ENCODE results near the gene FBXO42. TPM values are rescaled to one million over a fixed set of nuclear protein-coding genes. Genes with fewer than 3 reads are reported as not detected.

FBXO42 gene
- total RNA-seq = 9.0 TPM

DNA sequence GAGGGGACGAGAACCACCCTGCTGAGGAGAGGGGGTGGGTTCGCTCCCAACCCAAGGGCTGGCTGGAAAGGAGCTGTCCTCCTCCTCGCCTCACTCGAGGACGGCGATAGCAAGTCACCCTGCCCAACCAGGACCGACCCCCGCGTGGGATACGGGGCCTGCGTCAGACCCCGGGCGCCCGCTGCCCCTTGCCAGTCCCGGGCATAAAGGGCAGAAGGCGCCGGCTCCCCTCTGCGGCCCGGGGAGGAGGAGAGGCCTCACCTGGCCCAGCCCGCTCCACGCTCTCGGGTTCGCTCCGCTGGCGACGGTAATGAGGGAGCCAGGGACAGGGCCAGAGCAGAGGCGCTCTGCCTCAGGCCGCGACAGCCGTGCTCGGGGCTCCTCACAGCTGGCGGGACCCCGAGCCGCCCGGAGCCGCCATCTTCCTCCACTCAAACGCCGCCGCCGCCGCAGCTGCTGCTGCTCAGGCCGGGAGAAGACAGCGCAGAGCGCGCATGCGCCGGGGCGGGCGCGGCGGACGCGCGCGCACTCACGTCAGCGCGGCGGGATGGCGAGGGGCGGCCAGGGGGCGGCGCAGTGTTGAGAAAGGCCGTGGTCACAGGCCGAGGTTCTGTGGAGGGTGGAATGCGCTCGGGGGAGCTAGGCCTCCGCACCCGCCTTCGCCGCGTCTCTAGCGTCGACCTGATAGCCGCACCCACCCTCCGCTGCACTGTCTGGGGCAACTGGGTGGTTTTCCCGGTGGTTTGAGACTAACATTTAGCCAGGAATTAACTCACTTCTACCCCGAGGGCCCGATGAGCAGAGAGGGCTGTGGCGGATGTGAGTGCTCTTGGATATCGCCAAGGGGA is at the start of gene FBXO42:
TSS of gene FBXO42 (minus strand) at position 487 of the 848 bp plus-strand sequence. CDS start 37,062 bp downstream, outside the sequence.
- ATAC-seq = peak; percentile 97

DNA sequence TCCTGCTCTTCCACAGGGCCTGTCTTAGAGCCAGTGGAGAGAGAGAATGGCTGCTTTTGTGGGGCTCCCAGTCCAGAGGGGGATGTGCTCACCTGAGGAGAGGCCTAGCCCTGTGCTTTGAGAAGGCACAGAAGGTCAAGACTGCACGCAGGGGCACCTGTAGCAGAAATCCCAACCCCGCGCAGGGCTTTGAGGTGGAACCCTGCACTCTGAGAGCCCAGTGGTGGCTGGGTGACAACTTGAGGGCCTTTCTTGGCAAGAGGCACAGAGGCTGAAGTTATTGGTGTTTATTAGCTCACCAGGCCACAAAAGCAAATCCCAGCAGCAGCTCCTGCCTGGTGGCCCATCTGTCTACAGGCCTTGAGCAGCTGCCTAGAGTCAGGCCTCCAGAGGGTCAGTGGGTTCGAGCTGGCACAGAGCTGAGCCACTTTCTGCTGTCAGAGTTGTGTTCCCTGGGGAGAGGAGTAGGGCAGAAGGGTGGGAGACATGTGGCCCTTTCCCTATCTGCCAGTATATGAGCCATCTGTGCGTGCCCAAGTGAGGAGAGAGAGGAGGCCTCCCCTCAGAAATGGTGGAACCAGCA is 46.2 kb upstream of the FBXO42 start:
- DNase-seq (ENCODE audit: low spot score) (no peak), ATAC-seq (no peak)

More for the DNA sequence above, at the start of gene FBXO42:
- peak; percentile 94 for DNase-seq (ENCODE audit: low spot score)

DNA sequence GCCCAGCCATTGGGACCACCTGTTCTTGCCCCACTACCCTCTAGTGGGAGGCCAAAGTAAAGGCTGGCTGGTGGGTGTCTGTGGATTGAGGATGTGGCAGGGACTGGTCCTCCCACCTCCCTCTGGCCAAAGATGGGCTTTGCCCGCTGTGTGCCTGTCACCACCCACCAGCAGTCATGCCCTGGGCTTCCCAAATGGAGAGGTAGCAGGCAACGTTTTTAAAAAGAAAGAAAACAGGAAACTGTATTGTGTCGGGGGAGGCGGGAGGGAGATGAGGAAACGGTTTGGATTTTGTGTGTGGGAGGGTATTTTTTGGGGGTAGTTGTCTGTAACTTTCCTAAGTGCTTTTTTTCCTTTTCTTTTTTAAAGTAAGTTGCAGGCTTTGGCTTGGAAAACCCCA is 44.8 kb upstream of the FBXO42 start:
- DNase-seq (ENCODE audit: low spot score) = no peak
- ATAC-seq = no peak

DNA sequence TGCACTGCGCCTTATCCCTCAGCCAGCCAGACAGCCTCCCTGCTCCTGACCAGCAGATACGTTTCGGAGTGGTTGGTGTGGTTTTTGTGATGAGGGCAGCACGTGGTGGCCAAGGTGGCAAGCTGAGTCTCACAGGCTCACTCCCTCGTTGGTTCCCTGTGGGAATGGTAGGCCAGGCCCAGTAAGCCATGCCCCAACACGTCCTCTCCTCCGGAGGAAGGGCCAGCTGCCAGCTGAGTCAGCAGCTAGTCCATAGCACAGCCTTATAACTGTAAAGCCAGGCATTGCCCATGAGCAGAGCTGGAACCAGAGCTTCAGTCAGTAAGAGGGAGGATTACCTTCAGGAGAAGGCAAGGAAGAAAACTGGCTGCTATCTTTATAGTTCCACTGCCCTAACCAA is 44.3 kb upstream of the FBXO42 start:
- ATAC-seq (peak; percentile 25), DNase-seq (ENCODE audit: low spot score) (no peak)

DNA sequence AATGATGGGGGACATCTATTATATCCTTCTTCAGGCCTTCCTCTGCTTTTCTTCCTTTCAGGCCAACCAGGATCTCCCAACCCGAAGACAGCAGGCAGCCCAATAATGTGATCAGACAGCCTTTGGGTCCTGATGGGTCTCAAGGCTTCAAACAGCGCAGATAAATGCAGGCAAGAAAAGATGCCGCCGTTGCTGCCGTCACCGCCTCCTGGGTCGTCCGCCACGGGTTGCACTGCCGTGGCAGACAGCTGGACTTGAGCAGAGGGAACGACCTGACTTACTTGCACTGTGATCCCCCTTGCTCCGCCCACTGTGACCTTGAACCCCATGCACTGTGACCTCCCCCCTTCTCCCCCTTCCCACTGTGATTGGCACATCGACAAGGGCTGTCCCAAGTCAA is 42.7 kb upstream of the FBXO42 start:
- DNase-seq (ENCODE audit: low spot score) (no peak), ATAC-seq (no peak)

DNA sequence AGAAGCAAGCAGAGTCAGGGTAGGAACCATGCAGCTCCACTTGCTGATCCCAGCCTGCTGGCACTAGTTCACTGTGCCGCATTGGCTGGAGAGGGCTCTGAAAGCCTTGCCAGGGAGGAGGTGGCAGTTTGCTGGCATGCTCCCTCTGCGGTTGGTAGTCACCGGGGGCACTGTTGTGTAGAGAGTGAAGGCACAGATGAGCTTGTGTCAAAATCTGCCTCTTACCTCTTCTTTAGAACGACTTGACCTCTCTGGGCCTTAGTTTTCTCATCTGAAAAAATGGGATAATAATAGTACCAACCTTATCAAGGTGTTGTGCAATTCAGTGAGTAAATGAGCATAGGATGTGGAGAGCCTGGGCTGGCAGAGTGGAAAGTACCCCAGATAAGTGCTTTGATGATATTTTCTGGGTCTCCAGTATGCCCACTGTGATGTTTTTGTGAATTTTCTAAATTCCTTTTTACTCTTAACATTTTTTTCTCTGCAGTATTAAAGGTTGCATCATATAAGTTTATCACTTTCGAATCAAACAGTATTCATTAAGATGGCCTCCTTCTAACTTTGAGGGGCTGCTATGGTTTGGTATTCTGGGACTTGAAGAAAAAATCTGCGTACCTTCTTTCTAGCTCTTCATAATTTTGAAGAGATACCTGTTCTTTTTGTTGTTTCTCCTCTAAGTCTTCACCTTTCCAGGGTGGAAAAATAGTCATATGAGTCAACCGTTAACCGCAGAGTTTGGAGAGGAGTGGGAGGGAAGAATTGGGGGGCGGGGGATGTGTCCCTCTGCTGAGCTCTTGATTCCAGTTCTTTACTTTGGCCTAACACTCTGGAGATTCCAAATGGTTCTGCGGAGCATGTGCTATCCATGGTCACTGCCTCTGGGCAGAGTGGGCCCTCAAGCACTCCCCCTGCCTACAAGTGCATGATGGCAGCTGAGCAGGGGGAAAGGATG is 41.6 kb upstream of the FBXO42 start:
- ATAC-seq = peak; percentile 43
- no peak for DNase-seq (ENCODE audit: low spot score)

DNA sequence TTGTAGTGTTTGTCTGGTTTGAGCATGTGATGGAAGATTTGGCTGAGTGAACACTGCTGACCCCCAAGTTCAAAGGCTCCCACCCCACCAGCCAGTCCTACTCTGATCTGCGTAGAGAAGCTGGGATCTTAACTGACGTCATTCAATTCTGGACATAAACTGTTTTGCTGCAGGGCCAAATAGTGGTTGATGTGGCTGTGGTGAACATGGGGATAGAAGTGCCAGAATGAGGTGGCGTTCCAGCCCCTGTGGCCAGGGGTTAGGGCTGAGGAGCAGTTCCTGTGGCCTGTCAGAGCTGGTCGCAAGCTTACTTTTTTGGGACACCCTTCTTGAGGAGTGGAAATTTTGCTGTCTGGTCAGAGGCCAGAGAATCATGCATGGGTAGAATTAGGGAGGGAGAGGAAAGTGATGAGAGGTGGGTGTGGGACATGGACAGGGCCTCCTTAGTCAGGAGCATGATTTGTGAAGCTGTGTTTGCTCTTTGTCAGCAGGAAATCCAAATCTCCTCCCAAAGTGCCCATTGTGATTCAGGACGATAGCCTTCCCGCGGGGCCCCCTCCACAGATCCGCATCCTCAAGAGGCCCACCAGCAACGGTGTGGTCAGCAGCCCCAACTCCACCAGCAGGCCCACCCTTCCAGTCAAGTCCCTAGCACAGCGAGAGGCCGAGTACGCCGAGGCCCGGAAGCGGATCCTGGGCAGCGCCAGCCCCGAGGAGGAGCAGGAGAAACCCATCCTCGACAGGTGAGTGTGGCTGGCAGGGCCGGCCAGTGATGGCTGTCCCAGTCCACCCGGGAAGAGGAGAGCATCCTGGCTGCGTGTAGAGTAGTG is 40.7 kb upstream of the FBXO42 start:
- ATAC-seq (no peak), DNase-seq (ENCODE audit: low spot score) (no peak)

DNA sequence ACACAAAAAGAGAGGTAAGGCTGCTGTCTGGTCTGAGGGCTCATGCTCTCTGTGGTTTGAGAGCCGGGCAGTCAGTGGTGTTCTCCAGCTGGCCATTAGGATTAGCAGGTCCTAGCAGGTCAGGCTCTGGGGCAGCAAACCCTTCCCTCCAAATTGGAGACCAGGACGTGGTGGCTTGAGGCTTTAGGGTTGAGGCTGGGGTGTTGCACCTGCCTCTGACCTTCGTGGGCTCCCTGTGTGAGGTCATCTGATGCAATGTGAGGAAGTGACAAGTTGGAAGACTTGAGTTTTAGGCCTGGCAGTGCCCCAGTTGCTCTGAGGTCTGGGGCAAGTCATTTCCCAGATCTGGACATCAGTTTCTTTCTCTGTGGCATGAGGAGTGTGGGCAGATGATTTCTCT is 39.1 kb upstream of the FBXO42 start:
- DNase-seq (ENCODE audit: low spot score) (no peak), ATAC-seq (no peak)

DNA sequence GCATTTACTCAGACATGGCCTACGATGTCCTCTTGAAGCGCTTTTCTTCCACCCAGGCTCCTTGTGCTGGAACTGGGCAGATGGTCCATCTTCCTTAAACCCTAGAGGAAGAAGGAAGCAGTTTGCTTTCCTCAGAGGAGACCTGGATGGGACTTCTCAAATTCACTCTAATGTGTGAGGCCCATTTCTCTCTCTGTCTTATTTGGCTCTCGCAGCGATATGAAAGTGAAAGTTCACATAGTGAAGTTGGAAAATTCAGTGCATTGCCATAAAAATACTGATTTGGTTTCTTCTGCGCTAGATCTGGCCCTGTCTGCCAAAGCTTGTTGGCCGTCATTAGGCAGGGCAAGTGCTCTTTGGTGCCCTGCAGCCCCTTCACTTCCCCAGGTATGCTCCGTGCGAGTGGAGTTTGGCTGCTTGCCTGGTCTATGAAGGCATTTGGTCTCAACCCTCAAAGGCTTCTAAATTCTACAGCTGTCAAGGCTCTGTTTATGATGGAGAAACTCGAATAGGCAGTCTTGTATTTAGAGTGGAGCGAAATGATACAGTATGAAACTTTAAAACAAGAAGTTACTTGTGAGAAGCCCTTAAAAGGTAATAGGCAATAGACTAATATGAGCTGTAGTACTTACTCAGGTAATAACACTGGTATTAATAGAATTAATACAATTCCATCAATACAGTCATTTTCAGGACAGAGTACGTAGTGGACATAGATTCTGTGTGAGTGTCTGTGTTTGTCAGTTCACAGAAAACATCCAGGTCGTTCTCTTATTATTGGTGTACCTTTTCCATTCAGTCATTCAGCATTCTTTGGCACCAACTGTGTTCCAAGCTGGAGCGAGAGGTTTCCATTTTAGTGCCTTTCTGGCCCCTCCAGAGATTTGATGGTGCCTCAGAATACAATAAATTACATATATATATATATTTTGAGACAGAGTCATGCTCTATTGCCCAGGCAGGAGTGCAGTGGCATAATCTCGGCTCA is 35.2 kb upstream of the FBXO42 start:
- ATAC-seq (peak; percentile 68), DNase-seq (ENCODE audit: low spot score) (no peak)

DNA sequence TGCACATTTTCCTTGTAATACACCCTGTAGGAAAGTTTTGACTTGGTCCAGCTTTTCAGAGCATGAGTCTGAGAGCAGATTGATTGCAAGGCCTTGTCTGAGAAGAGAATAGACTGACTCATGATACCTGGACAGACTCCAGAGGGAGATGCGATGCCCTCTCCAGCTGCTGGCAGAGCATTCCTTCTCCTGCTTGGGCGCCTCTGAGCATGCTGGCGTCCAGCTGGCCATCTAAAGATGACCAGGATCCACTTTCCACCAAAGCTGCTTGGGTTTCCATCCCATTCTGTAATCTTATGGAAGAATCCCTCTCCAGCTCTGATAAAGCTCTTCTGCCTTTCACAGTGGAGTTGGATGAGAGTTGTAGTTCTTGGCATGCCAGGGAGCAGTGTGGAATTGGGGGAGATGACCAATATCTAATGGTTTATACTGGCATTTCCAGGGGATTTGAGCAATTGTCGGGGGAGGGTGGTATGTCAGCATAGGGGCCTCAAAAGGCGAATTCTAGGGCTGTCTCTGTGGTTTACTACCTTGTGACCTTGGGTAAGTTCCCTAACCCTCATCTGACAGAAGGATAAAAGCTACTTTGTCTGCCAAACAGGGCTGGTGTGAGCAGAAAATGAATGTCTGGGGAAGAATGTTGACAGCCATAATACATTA is 34.3 kb upstream of the FBXO42 start:
- DNase-seq (ENCODE audit: low spot score) (no peak), ATAC-seq (peak; percentile 63)

DNA sequence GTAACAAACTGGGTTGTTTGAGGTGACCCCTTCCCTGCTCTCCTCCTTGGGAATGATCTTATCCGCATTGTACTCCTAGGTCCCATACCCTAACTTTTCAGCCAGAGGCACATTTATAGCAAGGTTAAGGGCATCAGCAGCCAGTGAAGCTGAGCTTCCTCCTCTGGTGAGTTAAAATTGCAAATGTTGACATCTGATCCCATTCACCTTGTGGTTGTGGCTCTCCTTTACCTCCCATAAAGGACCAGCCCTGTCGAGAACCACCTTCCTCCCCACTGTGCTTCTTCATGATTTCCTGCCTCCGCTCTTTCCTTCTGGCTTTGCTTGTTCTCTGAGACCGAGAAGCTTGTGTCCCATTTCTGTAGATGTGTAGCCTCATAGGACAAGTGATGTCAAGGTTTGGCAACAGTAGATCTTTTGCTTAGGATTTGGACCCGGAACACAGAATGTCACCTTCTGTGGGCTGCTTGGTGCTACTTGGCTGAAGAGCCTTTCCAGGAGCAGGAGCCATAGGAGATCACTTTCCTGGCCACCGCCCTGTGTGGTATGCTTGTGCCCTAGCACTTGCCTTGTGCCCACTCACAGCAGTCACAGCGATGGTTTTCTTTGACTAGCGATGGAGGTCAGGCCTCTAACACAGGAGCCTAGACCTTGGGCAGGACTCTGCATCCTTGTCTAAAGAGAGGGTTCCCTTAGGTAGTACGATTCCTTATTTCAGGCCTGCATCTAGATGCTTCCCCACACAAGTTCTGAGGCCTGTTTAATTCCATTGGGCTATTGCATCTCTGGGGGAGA is 33.6 kb upstream of the FBXO42 start:
- ATAC-seq = no peak

DNA sequence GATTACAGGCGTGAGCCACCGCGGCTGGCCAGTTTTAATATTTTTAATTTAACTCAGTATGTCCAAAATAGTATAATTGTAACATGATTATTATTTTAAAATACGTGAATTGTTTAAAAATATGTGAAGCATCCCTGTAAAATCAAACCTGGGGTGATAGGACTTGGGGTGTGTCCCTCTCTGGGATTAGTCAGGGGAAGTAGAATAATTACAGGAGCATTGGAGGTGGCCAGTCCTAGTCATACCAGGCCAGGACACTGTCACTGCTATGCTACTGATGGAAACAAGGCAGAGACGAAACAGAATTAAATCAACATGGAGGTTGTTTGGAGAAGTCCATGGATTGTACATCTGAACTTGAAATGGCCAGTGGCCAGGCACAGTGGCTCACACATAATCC is 31.6 kb upstream of the FBXO42 start:
- DNase-seq (ENCODE audit: low spot score) (no peak), ATAC-seq (no peak)

More for the DNA sequence above, 33.6 kb upstream of the FBXO42 start:
- no peak for DNase-seq (ENCODE audit: low spot score)

DNA sequence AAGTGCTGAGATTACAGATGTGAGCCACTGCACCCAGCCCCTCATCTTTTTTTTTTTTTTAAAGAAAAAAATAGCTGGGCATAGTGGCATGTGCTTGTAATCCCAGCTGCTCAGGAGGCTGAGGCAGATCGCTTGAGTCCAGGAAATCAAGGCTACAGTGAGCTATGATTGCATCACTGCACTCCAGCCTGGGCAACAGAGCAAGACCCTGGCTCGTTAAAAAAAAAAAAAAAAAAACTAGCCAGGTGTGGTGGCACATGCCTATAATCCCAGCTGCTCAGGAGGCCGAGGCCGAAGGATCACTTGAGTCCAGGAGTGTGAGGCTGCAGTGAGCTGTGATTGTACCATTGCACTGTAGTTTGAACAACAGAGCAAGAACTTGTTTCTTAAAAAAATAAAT is 28.6 kb upstream of the FBXO42 start:
- ATAC-seq = no peak

DNA sequence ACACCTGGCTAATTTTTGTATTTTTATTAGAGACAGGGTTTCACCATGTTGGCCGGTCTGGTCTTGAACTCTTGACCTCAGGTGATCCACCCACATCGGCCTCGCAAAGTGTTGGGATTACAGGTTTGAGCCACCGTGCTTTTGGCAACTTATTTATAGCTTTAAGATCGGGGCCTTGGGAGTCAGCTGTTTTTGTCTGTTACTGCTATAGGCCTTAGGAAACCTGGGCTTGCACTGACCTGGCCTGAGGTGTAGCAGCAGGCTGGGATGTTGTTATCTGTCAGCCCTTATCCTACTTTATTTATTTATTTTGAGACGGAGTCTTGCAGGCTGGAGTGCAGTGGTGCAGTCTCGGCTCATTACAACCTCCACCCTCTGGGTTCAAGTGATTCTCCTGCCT is 26.2 kb upstream of the FBXO42 start:
- DNase-seq (ENCODE audit: low spot score) = no peak
- peak; percentile 12 for ATAC-seq

More for the DNA sequence above, 28.6 kb upstream of the FBXO42 start:
- DNase-seq (ENCODE audit: low spot score) = no peak

DNA sequence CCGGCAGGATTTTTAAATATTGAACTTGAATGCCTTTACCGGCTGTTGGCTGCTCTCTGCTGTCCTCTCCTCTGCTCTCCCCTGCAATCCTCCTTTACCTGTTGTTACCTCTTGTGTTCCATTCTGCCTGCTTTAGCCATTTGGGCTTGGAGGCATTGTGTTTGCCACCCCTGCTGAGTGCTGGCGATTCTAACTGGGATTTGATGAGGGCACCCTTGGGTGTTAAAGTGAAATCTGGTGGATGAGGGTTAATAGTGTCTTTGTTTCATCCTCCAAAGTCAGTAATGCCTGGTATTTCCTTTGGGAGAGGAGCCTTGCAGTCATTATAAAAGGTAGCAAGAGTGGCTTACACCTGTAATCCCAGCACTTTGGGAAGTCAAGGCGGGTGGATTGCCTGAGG is 24.7 kb upstream of the FBXO42 start:
- DNase-seq (ENCODE audit: low spot score) = no peak
- peak; percentile 62 for ATAC-seq

DNA sequence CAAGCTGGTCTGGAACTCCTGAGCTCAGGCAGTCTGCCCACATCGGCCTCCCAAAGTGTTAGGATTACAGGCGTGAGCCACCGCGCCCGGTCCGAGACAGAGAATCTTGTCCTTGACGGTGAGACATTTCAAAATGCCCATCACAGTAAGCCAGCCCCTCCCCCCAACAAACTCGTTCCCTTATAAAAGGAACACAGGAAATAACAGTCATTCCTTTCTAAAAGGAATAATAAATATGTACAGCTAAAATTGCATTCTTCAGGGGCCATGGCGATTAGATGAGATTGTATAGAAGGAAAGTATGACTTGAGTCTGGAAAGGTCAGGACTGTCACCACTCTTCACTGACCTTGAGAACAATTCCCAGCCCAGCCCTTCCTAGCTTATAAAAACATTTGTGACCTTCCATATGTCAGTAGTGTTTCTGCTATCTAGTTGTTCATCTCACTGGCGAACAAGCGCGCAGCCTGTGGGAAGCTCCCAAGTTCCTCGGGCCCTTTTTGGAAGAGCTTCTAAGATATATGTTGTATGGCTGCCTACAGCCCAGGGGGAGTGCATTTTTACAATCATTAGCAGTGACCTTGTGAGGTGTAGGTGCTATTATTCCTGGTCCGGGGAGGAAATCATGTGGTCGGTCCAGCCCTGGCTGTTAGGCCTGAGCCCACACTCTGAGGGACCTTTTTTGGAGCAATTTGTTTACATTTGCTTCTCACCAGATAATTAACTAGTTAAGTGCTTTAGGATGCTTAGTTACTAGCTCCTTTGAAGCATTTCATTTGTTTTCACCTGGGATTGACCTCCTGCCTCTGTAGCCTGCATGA is 23.5 kb upstream of the FBXO42 start:
- ATAC-seq = no peak
- no peak for DNase-seq (ENCODE audit: low spot score)

DNA sequence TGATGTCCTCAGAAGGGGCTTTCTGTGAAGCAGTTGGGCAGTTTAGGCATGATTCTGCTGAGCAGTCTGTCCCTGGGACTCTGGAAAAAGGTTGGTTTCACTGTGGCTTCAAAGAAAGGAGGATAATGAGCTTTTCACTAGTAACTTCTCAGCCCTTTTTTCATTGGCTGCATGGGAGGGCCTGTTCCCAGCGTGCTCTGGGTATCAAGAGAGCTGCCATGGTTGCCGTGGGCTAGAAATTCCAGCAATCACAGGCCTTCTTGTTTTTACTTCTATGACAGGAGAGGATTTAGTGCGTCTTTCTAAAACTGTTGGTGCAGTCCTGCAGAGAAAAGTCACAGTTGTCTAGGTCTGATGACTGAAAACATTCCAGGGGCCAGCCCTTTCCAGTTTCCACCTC is 22.0 kb upstream of the FBXO42 start:
- ATAC-seq = no peak

More for the DNA sequence above, 22.0 kb upstream of the FBXO42 start:
- no peak for DNase-seq (ENCODE audit: low spot score)

Data from left lobe of liver (tissue), 2 donors.